IPS DF 6.9 (cell line): ENCODE measurements around the gene ANKRD36.
"Not testable (repeated sequence)": the region's sequence is repeated elsewhere in the genome, so short reads cannot be mapped to it uniquely, and the experiment has no call there.

ENCODE experiments used
- DNase-seq: peaks from one replicate; pipeline ENCODE4 v3.0.0-alpha.2; 2013; ENCODE audit warnings: low read depth, low spot score
- H3K27ac ChIP-seq: one replicate; pipeline ENCODE4 v1.5.1; 2013; ENCODE audit warnings: low read length, control low read depth
- H3K27me3 ChIP-seq: 2 replicates; pipeline ENCODE4 v1.6.1; 2013; ENCODE audit warnings: mild to moderate bottlenecking, low read length; ENCODE audit not compliant: control insufficient read depth, insufficient read depth
- H3K36me3 ChIP-seq: 2 replicates; pipeline ENCODE4 v1.6.1; 2013; ENCODE audit warnings: low read length; ENCODE audit not compliant: control insufficient read depth, insufficient read depth
- H3K4me1 ChIP-seq: 2 replicates; pipeline ENCODE4 v1.6.1; 2013; ENCODE audit warnings: low read length; ENCODE audit not compliant: control insufficient read depth, insufficient read depth
- H3K4me3 ChIP-seq: 2 replicates; pipeline ENCODE4 v1.5.1; 2013; ENCODE audit warnings: mild to moderate bottlenecking, low read length
- H3K9me3 ChIP-seq: 2 replicates; pipeline ENCODE4 v1.6.1; 2013; ENCODE audit warnings: low read length, inconsistent platforms; ENCODE audit not compliant: control insufficient read depth, insufficient read depth
- WGBS: extraction: QIAGEN DNeasy Blood & Tissue Kit; methylation state at CpG from one replicate; pipeline ENCODE4 v1.1.7; 2013; ENCODE audit warnings: mixed read lengths, missing lambda C conversion rate; ENCODE audit not compliant: insufficient read length, insufficient coverage; 5-methylcytosine and 5-hydroxymethylcytosine counted together

The ANKRD36 gene

DNA sequence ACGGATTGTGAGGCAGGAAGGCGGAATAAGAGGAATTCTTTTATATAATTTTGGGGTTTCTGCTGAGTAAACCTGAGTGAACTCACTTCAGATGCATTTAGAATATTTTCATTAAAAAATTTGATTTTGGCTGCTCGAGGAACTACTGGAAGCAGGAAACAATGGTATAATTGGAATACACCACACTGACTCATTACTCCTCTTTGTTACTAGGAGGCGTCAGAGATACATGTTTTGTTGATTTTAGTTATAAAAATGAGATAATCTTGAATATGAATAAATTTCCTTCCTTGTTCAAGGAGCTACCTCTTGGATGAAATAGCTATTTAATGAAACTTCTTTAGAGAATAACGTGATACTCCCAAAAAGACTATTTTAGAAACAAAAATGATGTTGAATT lies 97.4 kb downstream of the ANKRD36 start:
- H3K36me3 ChIP-seq, result no peaks in the 10 kb centered on the region
- no peak overlapping the region for H3K4me3 ChIP-seq
- no peaks in the 10 kb centered on the region for H3K9me3 ChIP-seq
- H3K27me3 ChIP-seq, result no peaks in the 10 kb centered on the region
- no CpG with 5 or more reads among the region's 5 CpGs for WGBS
- no peak for DNase-seq
- H3K4me1 ChIP-seq, result no peaks in the 10 kb centered on the region
- no peak overlapping the region for H3K27ac ChIP-seq

DNA sequence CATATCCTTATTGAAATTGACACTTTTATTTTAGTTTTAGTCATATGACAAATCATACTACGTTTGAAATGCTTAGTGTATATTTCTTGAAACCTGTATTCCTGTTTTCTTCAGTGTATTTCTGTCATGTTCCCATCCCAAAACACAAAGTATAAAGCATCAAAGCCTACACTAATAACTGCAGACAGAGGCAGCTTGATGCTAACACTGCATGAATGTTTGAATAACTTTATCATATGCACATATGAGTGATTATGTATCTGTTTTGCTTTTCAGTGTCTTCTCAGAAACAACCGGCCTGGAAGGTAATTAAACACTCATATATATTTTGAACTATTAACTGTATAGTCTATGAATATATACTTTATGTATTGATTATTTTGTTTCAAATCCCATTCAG lies 102.1 kb downstream of the ANKRD36 start:
- not testable (repeated sequence) for H3K4me1 ChIP-seq, H3K27ac ChIP-seq, H3K27me3 ChIP-seq, H3K9me3 ChIP-seq, H3K36me3 ChIP-seq, DNase-seq, H3K4me3 ChIP-seq
- WGBS, result no CpG with 5 or more reads among the region's 2 CpGs

- H3K36me3 ChIP-seq, H3K9me3 ChIP-seq, H3K4me3 ChIP-seq, H3K27me3 ChIP-seq, DNase-seq, H3K4me1 ChIP-seq, H3K27ac ChIP-seq: not testable (repeated sequence)
- WGBS, result no CpG with 5 or more reads among the region's 10 CpGs
These were observed 118.1 kb downstream of the ANKRD36 start for GRCh38 chr2:97230848-97231585.

GRCh38 chr2:97232981-97233380 lies 120.0 kb downstream of the ANKRD36 start:
- not testable (repeated sequence) for H3K9me3 ChIP-seq, H3K27me3 ChIP-seq, H3K27ac ChIP-seq, H3K36me3 ChIP-seq, H3K4me1 ChIP-seq, H3K4me3 ChIP-seq, DNase-seq
- WGBS, result no CpG with 5 or more reads among the region's 1 CpG

DNA sequence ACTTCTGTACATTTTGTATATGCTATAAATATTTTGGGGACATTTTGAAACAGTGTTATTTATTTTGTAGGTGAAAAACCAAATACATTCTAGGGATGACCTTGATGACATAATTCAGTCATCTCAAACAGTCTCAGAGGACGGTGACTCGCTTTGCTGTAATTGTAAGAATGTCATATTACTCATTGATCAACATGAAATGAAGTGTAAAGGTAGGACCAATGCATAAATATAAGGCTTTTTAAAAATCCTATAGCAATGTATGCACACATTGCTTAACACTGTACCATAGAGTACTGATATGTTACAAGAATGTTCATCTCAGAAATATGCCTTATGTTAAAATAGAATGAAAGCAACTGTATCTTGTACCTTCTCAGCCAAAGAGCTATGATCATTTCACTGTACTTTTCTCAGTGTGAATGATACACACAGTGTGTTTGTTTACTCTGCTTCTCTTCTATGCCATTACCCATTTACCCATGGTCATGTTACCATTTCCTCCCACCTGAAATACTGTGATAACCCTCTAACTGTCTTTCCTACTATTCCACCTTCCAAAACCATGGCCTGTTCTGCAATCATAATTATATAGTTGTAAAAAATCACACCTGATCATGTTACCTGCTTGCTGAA lies 120.8 kb downstream of the ANKRD36 start:
- H3K4me3 ChIP-seq, H3K36me3 ChIP-seq: not testable (repeated sequence)
- no CpG with 5 or more reads among the region's 2 CpGs for WGBS

DNA sequence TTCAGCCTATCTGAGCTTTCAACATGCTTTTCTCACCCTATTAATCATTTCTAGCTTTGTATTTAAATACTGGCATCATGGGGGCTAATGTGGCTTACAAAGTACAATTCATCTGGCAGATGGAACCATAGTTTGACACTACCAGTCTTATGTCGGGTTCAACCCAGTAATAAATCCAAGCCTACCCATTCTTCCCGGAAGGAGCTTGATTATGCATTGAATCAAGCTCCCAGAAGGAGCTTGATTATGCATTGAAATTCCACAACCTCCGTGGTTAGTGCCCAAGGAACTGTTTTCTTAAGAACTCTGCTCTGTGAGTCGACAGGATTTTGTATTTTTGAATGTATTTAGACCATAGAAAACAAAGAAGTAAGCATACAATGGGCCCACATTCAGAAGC lies 148.2 kb downstream of the ANKRD36 start:
- no CpG with 5 or more reads among the region's 4 CpGs for WGBS
- H3K27me3 ChIP-seq, DNase-seq, H3K9me3 ChIP-seq, H3K27ac ChIP-seq, H3K36me3 ChIP-seq, H3K4me3 ChIP-seq, H3K4me1 ChIP-seq: not testable (repeated sequence)

More for the DNA sequence above, 120.8 kb downstream of the ANKRD36 start:
- not testable (repeated sequence) for H3K27ac ChIP-seq, H3K4me1 ChIP-seq, H3K27me3 ChIP-seq, H3K9me3 ChIP-seq, DNase-seq

DNA sequence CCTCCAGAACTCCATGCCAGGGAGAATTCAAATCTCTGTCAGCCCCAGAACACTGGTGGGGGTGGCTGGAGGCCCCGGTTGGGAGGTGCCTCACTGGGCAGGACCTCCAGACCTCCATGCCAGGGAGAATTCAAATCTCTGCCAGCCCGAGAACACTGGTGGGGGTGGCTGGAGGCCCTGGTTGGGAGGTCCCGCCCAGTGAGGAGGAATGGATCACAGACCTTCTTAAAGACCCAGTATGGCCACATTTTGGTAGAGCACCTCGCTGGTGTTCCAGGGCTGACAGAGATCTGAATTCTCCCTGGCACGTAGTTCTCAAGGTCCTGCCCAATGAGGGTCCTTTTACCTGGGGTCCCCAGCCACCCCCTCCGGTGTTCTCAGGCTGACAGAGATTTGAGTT lies 153.5 kb downstream of the ANKRD36 start:
- H3K27me3 ChIP-seq, H3K36me3 ChIP-seq, H3K9me3 ChIP-seq, H3K4me1 ChIP-seq, H3K27ac ChIP-seq, DNase-seq, H3K4me3 ChIP-seq: not testable (repeated sequence)
- no CpG with 5 or more reads among the region's 6 CpGs for WGBS

DNA sequence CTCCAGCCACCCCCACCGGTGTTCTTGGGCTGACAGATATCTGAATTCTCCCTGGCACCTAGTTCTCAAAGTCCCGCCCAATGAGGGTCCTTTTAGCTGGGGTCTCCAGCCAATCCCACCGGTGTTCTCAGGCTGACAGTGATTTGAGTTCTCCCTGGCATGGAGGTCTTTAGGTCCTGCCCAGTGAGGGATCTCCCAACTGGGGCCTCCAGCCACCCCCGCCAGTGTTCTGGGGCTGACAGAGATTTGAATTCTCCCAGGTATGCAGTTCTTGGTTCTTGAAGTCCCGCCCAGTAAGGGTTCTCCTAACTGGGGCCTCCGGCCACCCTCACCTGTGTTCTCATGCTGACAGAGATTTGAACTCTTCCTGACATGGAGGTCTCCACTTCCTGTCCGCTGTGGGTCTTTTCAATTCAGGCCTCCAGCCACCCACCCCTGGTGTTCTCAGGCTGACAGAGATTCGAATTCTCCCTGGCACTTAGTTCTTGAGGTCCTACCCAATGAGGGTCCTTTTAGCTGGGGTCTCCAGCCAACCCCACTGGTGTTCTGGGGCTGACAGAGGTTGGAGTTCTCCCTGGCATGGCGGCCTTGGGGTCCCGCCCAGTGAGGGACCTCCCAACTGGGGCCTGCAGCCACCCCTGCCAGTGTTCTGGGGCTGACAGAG lies 154.6 kb downstream of the ANKRD36 start:
- H3K27ac ChIP-seq, result no peak overlapping the region
- H3K27me3 ChIP-seq, result no peaks in the 10 kb centered on the region
- DNase-seq, result no peak
- no peak overlapping the region for H3K4me3 ChIP-seq
- WGBS, result no CpG with 5 or more reads among the region's 10 CpGs
- H3K4me1 ChIP-seq, result no peaks in the 10 kb centered on the region
- H3K9me3 ChIP-seq, result peaks cover 3% of the 10 kb centered on the region; the same call in 1 of the 2 replicates
- no peaks in the 10 kb centered on the region for H3K36me3 ChIP-seq

DNA sequence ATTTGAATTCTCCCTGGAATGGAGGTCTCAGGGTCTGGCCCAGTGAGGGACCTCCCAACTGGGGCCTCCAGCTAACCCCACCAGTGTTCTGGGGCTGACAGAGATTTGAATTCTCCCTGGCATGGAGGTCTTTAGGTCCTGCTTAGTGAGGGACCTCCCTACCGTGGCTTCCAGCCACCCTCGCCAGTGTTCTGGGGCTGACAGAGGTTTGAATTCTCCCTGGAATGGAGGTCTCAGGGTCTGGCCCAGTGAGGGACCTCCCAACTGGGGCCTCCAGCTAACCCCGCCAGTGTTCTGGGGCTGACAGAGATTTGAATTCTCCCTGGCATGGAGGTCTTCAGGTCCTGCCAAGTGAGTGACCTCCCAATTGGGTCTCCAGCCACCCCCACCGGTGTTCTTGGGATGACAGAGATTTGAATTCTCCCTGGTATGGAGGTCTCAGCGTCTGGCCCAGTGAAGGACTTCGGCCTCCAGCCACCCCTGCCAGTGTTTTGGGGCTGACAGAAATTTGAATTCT lies 155.2 kb downstream of the ANKRD36 start:
- not testable (repeated sequence) for H3K9me3 ChIP-seq, H3K27me3 ChIP-seq, H3K4me3 ChIP-seq, DNase-seq, H3K27ac ChIP-seq, H3K4me1 ChIP-seq, H3K36me3 ChIP-seq
- WGBS, result no CpG with 5 or more reads among the region's 6 CpGs

DNA sequence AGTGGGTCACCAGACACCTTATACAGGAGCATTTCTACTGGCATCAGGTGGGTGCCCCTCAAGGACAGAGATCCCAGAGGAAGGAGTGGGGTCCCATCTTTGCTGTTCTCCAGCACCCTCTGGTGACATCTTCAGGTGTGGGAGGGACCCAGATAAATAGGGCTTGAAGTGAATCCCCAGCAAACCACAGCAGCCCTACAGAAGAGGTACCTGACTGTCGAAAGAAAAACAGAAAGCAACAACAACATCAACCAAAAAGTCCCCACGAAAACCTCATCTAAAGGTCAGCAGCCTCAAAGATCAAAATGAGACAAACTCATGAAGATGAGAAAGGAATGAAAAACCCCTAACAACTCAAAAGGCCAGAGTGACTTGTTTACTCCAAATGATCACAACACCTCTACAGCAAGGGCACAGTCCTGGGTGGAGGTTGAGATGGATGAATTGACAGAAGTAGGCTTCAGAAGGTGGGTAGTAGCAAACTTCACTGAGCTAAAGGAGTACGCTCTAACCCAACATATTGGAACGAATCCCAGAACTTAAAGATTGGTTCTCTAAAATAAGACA lies 163.4 kb downstream of the ANKRD36 start:
- not testable (repeated sequence) for H3K27me3 ChIP-seq, H3K36me3 ChIP-seq, H3K4me1 ChIP-seq, H3K27ac ChIP-seq, H3K9me3 ChIP-seq, DNase-seq, H3K4me3 ChIP-seq
- no CpG with 5 or more reads among the region's 4 CpGs for WGBS
